OCI-LY1 (cell line): ENCODE results near the gene DIAPH1.

ENCODE experiments used
- EZH2 ChIP-seq: fragments of 200-600 bp; sonication (generic), shearing (Covaris generic); IDR thresholded peaks from 2 replicates; pipeline ENCODE4 v1.8.0; 2017; ENCODE audit warnings: borderline replicate concordance, mixed run types, mild to moderate bottlenecking, antibody characterized with exemption, low read length, moderate library complexity, mixed read lengths
- TF ChIP-seq, protein P1 (sequence below): fragments of 200-600 bp; sonication (generic), shearing (Covaris generic); IDR thresholded peaks from 2 replicates; pipeline ENCODE4 v1.5.1; 2017; ENCODE audit warnings: mild to moderate bottlenecking, antibody characterized with exemption, low read length, moderate library complexity, mixed read lengths

- no peak for TF ChIP-seq EZH2
- TF ChIP-seq, protein P1, sequence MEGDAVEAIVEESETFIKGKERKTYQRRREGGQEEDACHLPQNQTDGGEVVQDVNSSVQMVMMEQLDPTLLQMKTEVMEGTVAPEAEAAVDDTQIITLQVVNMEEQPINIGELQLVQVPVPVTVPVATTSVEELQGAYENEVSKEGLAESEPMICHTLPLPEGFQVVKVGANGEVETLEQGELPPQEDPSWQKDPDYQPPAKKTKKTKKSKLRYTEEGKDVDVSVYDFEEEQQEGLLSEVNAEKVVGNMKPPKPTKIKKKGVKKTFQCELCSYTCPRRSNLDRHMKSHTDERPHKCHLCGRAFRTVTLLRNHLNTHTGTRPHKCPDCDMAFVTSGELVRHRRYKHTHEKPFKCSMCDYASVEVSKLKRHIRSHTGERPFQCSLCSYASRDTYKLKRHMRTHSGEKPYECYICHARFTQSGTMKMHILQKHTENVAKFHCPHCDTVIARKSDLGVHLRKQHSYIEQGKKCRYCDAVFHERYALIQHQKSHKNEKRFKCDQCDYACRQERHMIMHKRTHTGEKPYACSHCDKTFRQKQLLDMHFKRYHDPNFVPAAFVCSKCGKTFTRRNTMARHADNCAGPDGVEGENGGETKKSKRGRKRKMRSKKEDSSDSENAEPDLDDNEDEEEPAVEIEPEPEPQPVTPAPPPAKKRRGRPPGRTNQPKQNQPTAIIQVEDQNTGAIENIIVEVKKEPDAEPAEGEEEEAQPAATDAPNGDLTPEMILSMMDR = no peak
Measured at GRCh38 chr5:141636413-141637122, 17.8 kb upstream of the DIAPH1 start, which contains the start of the genes HDAC3 and RELL2.
